HG03064 (cell line): ENCODE results near the gene IRF4.

ENCODE experiments used
- ATAC-seq: cut with Tn5 transposase; IDR thresholded peaks from one replicate; pipeline ENCODE4 v1.9.1; 2021; ENCODE audit warnings: low read depth; ENCODE audit not compliant: unreplicated experiment

Gene IRF4

GRCh38 chr6:352896-353470 lies 38.6 kb upstream of the IRF4 start:
- no peak for ATAC-seq

- ATAC-seq, result no peak
These were observed 37.6 kb upstream of the IRF4 start for GRCh38 chr6:353642-354614.

GRCh38 chr6:354631-355280 lies 36.8 kb upstream of the IRF4 start:
- ATAC-seq, result no peak

GRCh38 chr6:355373-356208 lies 36.0 kb upstream of the IRF4 start:
- no peak for ATAC-seq

- ATAC-seq, result no peak
These were observed 34.7 kb upstream of the IRF4 start for GRCh38 chr6:356828-357251.

- ATAC-seq, result no peak
These were observed 34.2 kb upstream of the IRF4 start for GRCh38 chr6:357261-357790.

GRCh38 chr6:357791-358341 lies 33.7 kb upstream of the IRF4 start:
- ATAC-seq, result no peak

GRCh38 chr6:358432-358831 lies 33.1 kb upstream of the IRF4 start:
- ATAC-seq, result no peak

GRCh38 chr6:358847-359246 lies 32.7 kb upstream of the IRF4 start:
- ATAC-seq, result no peak

- ATAC-seq, result no peak
These were observed 32.1 kb upstream of the IRF4 start for GRCh38 chr6:359261-360035.

GRCh38 chr6:360349-360748 lies 31.2 kb upstream of the IRF4 start:
- no peak for ATAC-seq

- no peak for ATAC-seq
These were observed 30.7 kb upstream of the IRF4 start for GRCh38 chr6:360764-361373.

- no peak for ATAC-seq
These were observed 30.0 kb upstream of the IRF4 start for GRCh38 chr6:361411-362132.

- no peak for ATAC-seq
These were observed 29.2 kb upstream of the IRF4 start for GRCh38 chr6:362231-362923.

- ATAC-seq, result no peak
These were observed 28.7 kb upstream of the IRF4 start for GRCh38 chr6:362924-363249.

- ATAC-seq, result no peak
These were observed 28.3 kb upstream of the IRF4 start for GRCh38 chr6:363291-363690.

- no peak for ATAC-seq
These were observed 27.6 kb upstream of the IRF4 start for GRCh38 chr6:363909-364308.
